Gastrocnemius medialis (tissue), 4 donors: ENCODE measurements around the gene WDR18. TPM values are rescaled to one million over a fixed set of nuclear protein-coding genes. Genes with fewer than 3 reads are reported as not detected.

Experiments
- ATAC-seq, 2 donors: fragments of 150-250 bp; one replicate each; pipeline ENCODE4 v1.9.1; 2016
- DNase-seq, 2 donors: peaks; one replicate each; pipeline ENCODE4 v3.0.0-alpha.2; 2019
- H3K27ac ChIP-seq, 4 donors: fragments of 200-600 bp; sonication (generic); 1 replicate in 1 of 4; 2 replicates in 3 of 4; pipeline ENCODE4 v1.5.1; 2016 to 2018; ENCODE audit warnings: mild to moderate bottlenecking in 2 of 4, moderate library complexity in 1 of 4
- H3K27me3 ChIP-seq, 3 donors: fragments of 200-600 bp; sonication (generic) in 2 of 3; 1 replicate in 1 of 3; 2 replicates in 2 of 3; pipeline versions ENCODE4 v1.5.1 to v1.6.0; 2016 to 2019; ENCODE audit warnings: mild to moderate bottlenecking in 1 of 3, moderate library complexity in 1 of 3
- H3K36me3 ChIP-seq, 2 donors: fragments of 200-600 bp; sonication (generic) in 1 of 2; one replicate each; pipeline ENCODE4 v1.5.1; 2017 to 2018
- H3K4me1 ChIP-seq, 2 donors: fragments of 200-600 bp; sonication (generic) in 1 of 2; one replicate each; pipeline ENCODE4 v1.5.1; 2016 to 2017; ENCODE audit warnings: mild to moderate bottlenecking in 2 of 2
- H3K4me3 ChIP-seq, 4 donors: fragments of 200-600 bp; sonication (generic) in 3 of 4; 1 replicate in 1 of 4; 2 replicates in 3 of 4; pipeline ENCODE4 v1.5.1; 2016 to 2019; ENCODE audit warnings: mild to moderate bottlenecking in 2 of 4
- H3K9me3 ChIP-seq, 3 donors: fragments of 200-600 bp; sonication (generic) in 2 of 3; 1 replicate in 1 of 3; 2 replicates in 2 of 3; pipeline ENCODE4 v1.5.1; 2016 to 2019
- CTCF ChIP-seq, 5 experiments: fragments of 450-650 bp in 3 of 5; fragments of 200-600 bp in 2 of 5; sonication (generic) in 2 of 5; IDR thresholded peaks in 4 of 5; conservative IDR thresholded peaks in 1 of 5; 1 replicate in 4 of 5; 2 replicates in 1 of 5; pipeline ENCODE4 v1.5.1; 2016 to 2019; ENCODE audit warnings: antibody characterized with exemption in 5 of 5, mild to moderate bottlenecking in 3 of 5, moderate library complexity in 3 of 5
- POLR2A ChIP-seq, 2 donors: fragments of 450-650 bp; IDR thresholded peaks; one replicate each; pipeline ENCODE4 v1.6.1; 2017; ENCODE audit warnings: antibody characterized with exemption in 2 of 2, mild to moderate bottlenecking in 2 of 2, moderate library complexity in 2 of 2
- in situ Hi-C, 4 donors: fragments of 200-750 bp; cut with MboI; loops; one replicate each; pipeline versions ENCODE4 v1.15.0 to v1.8.0; 2017; ENCODE audit warnings: low sequenced_read_pairs in 4 of 4
- intact Hi-C: fragments of 100-400 bp; cut with DNase I; formaldehyde crosslinking; loops from one replicate; pipeline ENCODE4 v1.15.1; 2023; ENCODE audit warnings: low total_unique reads
- total RNA-seq, 4 donors: library from RNA; depleted of rRNA; stranded (reverse); fragments of >200 nt; gene quantifications; one replicate each; pipeline versions ENCODE4 v1.1.0 to v1.2.3, GENCODE V29; 2016

The WDR18 gene
- total RNA-seq, 4 donors from 2014 or later: 4.4 to 59.0 (median 28.6) TPM

- Histone ChIP-seq H3K4me1 (peaks cover 0 to 7% of the 10 kb centered on the region in 2 donors), H3K9me3 (no peaks in the 10 kb centered on the region), H3K36me3 (no peaks in the 10 kb centered on the region), H3K4me3 (no peak overlapping the region), H3K27ac (no peak overlapping the region), H3K27me3 (no peaks in the 10 kb centered on the region)
- no peak for TF ChIP-seq CTCF (IDR thresholded peaks at IDR 0.05 in 4 of 5, conservative IDR thresholded peaks at IDR 0.05 in 1 of 5)
- no peak for TF ChIP-seq POLR2A (IDR thresholded peaks at IDR 0.05)
- ATAC-seq (no peak), DNase-seq (no peak)
- intact Hi-C loops (no loop called here), in situ Hi-C loops (no loop called here)
Observed at GRCh38 chr19:944663-945241, 39.4 kb upstream of the WDR18 start.

- in situ Hi-C loops (no loop called here), intact Hi-C loops (no loop called here)
- H3K9me3 ChIP-seq: no peaks in the 10 kb centered on the region
- peaks cover 0 to 7% of the 10 kb centered on the region in 2 donors for H3K4me1 ChIP-seq
- no peak overlapping the region for H3K27ac ChIP-seq
- ATAC-seq: no peak
- H3K4me3 ChIP-seq: no peak overlapping the region
- DNase-seq: no peak
- no peaks in the 10 kb centered on the region for H3K36me3 ChIP-seq
- TF ChIP-seq CTCF (IDR thresholded peaks at IDR 0.05 in 4 of 5, conservative IDR thresholded peaks at IDR 0.05 in 1 of 5) (no peak), POLR2A (IDR thresholded peaks at IDR 0.05) (no peak)
- H3K27me3 ChIP-seq: no peaks in the 10 kb centered on the region
Observed at GRCh38 chr19:945401-946252, 38.5 kb upstream of the WDR18 start.

GRCh38 chr19:947090-947706 is 36.9 kb upstream of the WDR18 start:
- H3K27ac ChIP-seq: no peak overlapping the region
- ATAC-seq (no peak), DNase-seq (no peak)
- no peaks in the 10 kb centered on the region for H3K4me1 ChIP-seq
- no peaks in the 10 kb centered on the region for H3K27me3 ChIP-seq
- no peak for TF ChIP-seq POLR2A (IDR thresholded peaks at IDR 0.05)
- no peak overlapping the region for H3K4me3 ChIP-seq
- in situ Hi-C loops (no loop called here), intact Hi-C loops (no loop called here)
- H3K36me3 ChIP-seq: no peaks in the 10 kb centered on the region
- no peaks in the 10 kb centered on the region for H3K9me3 ChIP-seq

- H3K4me1 ChIP-seq: no peaks in the 10 kb centered on the region
- DNase-seq (peak; percentile 31 to 58), ATAC-seq (no peak)
- no peak for TF ChIP-seq CTCF (IDR thresholded peaks at IDR 0.05 in 4 of 5, conservative IDR thresholded peaks at IDR 0.05 in 1 of 5)
- no peak for TF ChIP-seq POLR2A (IDR thresholded peaks at IDR 0.05)
- H3K4me3 ChIP-seq: no peak overlapping the region
- in situ Hi-C loops: no loop called here
- H3K9me3 ChIP-seq: no peaks in the 10 kb centered on the region
- H3K36me3 ChIP-seq: no peaks in the 10 kb centered on the region
- intact Hi-C loops: no loop called here
- H3K27ac ChIP-seq: no peak overlapping the region
- H3K27me3 ChIP-seq: peaks cover 0 to 5% (median 0%) of the 10 kb centered on the region in 3 donors
Observed at GRCh38 chr19:947707-948539, 36.2 kb upstream of the WDR18 start.
